ENCODE data around the gene GALT. TPM values are rescaled to one million over a fixed set of nuclear protein-coding genes. Genes with fewer than 3 reads are reported as not detected.
A peak's percentile ranks its signal among the peaks of the same experiment; 100 is the strongest.

GALT gene
- total RNA-seq, result 100 to 1,000 TPM in 2 of 5 donors, 10 to 100 TPM in 3; 28.8 to 148 (median 87.8) TPM
- 10 to 100 TPM; 17.4 to 33.1 (median 20.5) TPM for polyA plus RNA-seq
- long read RNA-seq, donor 1, partial matches to known transcripts, result 0 of 5 reads
- long read RNA-seq, donor 1, other reads (novel, unspliced or antisense), result 0 of 5 reads
- long read RNA-seq, donor 2, transcript GALT-201 (11 exons, 1,768 nt), result major isoform, 5 of 9 reads
- long read RNA-seq, donor 2, partial matches to known transcripts, result 0 of 9 reads
- long read RNA-seq, donor 2, other reads (novel, unspliced or antisense), result 0 of 9 reads
- long read RNA-seq, donor 3, transcript GALT-210 (2 exons, 858 nt), result major isoform, 5 of 5 reads
- long read RNA-seq, donor 3, partial matches to known transcripts, result 0 of 5 reads
- long read RNA-seq, donor 3, other reads (novel, unspliced or antisense), result 0 of 5 reads
- long read RNA-seq, donor 4, result 0 reads
- long read RNA-seq, donor 5, partial matches to known transcripts, result 0 of 5 reads
- long read RNA-seq, donor 5, other reads (novel, unspliced or antisense), result 0 of 5 reads
- long read RNA-seq, donor 6, transcript GALT-210 (2 exons, 858 nt), result minor isoform, 6 of 25 reads
- long read RNA-seq, donor 6, transcript GALT-201 (11 exons, 1,768 nt), result major isoform, 10 of 25 reads
- long read RNA-seq, donor 6, partial matches to known transcripts, result 6 of 25 reads
- long read RNA-seq, donor 6, other reads (novel, unspliced or antisense), result 0 of 25 reads
- long read RNA-seq, donor 7, partial matches to known transcripts, result 0 of 6 reads
- long read RNA-seq, donor 7, other reads (novel, unspliced or antisense), result 0 of 6 reads
- long read RNA-seq, donor 8, transcript GALT-210 (2 exons, 858 nt), result major isoform, 7 of 12 reads
- long read RNA-seq, donor 8, transcript GALT-201 (11 exons, 1,768 nt), result minor isoform, 5 of 12 reads
- long read RNA-seq, donor 8, partial matches to known transcripts, result 0 of 12 reads
- long read RNA-seq, donor 8, other reads (novel, unspliced or antisense), result 0 of 12 reads
- long read RNA-seq, donor 9, transcript GALT-210 (2 exons, 858 nt), result major isoform, 5 of 16 reads
- long read RNA-seq, donor 9, partial matches to known transcripts, result 7 of 16 reads
- long read RNA-seq, donor 9, other reads (novel, unspliced or antisense), result 0 of 16 reads
- long read RNA-seq, donor 10, partial matches to known transcripts, result 0 of 4 reads
- long read RNA-seq, donor 10, other reads (novel, unspliced or antisense), result 0 of 4 reads

DNA sequence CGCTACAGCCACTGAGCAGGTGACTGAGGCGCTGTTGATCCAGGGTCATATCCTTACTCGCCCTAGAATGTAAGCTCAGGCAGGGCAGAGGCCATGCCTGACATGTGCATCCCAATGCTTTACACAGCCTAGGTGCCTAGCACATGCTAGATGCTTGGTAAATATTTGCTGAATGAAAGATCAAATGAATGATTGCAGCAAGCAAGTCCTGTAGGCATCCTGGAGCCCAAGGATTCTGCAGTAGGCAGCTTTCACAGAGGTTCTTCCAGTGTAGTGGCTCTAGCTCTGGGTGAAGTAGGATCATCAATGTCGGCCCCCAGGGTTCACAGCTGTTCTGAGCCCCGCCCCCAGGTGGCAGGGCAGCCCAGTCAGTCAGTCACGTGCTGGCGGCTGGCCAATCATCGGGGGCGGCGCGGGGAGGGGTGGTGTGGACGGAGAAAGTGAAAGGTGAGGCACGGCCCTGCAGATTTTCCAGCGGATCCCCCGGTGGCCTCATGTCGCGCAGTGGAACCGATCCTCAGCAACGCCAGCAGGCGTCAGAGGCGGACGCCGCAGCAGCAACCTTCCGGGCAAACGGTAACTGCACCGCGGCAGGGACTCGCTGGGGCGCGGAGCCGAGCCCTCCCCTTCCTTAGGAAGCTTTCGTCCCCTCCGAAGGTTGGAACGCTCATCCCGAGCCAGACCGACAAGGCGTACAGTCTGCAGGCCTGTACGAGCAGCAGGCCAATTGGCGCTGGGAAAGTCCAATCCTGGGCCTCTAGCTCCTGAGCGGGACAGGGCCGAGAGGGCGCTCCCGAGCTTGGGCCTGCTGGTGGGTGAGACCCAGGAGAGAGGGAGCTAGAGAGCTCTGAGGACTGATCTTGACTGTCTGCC is at the start of gene GALT:
Gene GALT (plus strand): TSS at position 465 of the 873 bp plus-strand sequence. CDS start 30 bp downstream, at position 495.
- H3K4me3 ChIP-seq, result peak within 1 kb of the TSS; percentile 63 to 77 (median 66)
- intact Hi-C loops (cut with DNase I; ENCODE audit: low total_unique reads), result no loop called here
- H3K4me1 ChIP-seq, result peaks cover 25 to 42% (median 33%) of the 10 kb centered on the region in 4 donors
- H3K9me3 ChIP-seq, result no peaks in the 10 kb centered on the region
- TF ChIP-seq, protein P1, sequence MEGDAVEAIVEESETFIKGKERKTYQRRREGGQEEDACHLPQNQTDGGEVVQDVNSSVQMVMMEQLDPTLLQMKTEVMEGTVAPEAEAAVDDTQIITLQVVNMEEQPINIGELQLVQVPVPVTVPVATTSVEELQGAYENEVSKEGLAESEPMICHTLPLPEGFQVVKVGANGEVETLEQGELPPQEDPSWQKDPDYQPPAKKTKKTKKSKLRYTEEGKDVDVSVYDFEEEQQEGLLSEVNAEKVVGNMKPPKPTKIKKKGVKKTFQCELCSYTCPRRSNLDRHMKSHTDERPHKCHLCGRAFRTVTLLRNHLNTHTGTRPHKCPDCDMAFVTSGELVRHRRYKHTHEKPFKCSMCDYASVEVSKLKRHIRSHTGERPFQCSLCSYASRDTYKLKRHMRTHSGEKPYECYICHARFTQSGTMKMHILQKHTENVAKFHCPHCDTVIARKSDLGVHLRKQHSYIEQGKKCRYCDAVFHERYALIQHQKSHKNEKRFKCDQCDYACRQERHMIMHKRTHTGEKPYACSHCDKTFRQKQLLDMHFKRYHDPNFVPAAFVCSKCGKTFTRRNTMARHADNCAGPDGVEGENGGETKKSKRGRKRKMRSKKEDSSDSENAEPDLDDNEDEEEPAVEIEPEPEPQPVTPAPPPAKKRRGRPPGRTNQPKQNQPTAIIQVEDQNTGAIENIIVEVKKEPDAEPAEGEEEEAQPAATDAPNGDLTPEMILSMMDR (IDR thresholded peaks at IDR 0.05), result peak in 4 of 7 experiments; percentile 21 to 40 (median 32)
- peak in 2 of 3 donors; percentile 1 to 62 for TF ChIP-seq POLR2AphosphoS5 (IDR thresholded peaks at IDR 0.05)
- no peak for TF ChIP-seq EP300 (IDR thresholded peaks at IDR 0.05)
- TF ChIP-seq POLR2A (IDR thresholded peaks at IDR 0.05), result no peak
- peaks cover 14 to 25% (median 22%) of the 10 kb centered on the region in 4 donors for H3K36me3 ChIP-seq
- WGBS, 5 donors, result 4 to 5% (median 5%) methylated on average over 35 to 43 of the region's 43 CpGs
- H3K27ac ChIP-seq, result peak within 1 kb of the TSS; percentile 79 to 91 (median 84)
- no peaks in the 10 kb centered on the region for H3K27me3 ChIP-seq
- DNase-seq, result peak; percentile 96 to 97

DNA sequence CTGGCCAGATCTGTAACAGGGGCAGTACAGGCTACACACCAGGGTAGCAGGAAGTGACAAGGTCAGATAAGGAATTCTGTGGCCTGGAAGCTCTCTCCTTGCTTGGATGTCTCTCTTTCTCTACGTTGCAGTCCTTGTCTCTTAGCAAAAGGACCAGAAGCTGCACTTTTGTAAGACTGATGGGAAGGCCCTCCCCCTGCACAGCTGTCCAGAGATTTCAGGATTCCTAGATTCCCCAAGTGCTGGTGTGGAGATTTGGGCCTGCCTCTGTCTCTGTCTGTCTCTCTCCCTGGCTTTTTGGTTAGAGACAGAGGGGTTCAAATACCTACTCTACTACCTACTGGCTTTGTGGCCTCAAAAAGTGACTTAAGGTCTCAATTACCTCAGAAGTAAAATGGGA is 46.9 kb upstream of the GALT start:
- TF ChIP-seq POLR2A (IDR thresholded peaks at IDR 0.05) (no peak), POLR2AphosphoS5 (IDR thresholded peaks at IDR 0.05) (no peak), EP300 (IDR thresholded peaks at IDR 0.05) (no peak)
- TF ChIP-seq, protein P1 (IDR thresholded peaks at IDR 0.05), result no peak
- Histone ChIP-seq H3K27me3 (peaks cover 0 to 20% (median under 1%) of the 10 kb centered on the region in 3 donors), H3K27ac (no peak overlapping the region), H3K4me1 (no peaks in the 10 kb centered on the region), H3K36me3 (no peaks in the 10 kb centered on the region), H3K4me3 (no peak overlapping the region), H3K9me3 (no peaks in the 10 kb centered on the region)
- intact Hi-C loops (cut with DNase I; ENCODE audit: low total_unique reads), result no loop called here
- 21 to 50% (median 38%) methylated on average over 1 of the region's 1 CpG for WGBS, 5 donors
- no peak for DNase-seq

DNA sequence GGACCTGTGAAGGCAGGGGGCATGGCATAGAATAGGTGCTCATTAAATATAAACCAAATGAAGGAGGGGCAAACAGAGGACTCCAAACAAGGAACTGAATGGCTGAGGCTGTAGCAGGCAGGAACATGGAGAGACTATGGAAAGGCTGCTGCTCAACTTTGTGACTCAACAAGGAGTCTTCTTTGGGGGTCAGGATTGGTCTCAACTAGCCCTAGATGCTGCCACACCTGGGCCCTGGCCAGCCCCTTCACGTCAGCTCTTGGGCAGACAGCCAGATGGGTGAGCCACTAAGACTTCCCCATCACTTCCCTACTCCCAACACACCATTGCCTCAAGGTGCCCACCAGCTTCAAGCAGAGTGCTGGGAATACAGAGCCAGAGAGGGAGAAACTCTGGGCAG is 45.6 kb upstream of the GALT start:
- no peak for TF ChIP-seq POLR2A (IDR thresholded peaks at IDR 0.05)
- no peak for TF ChIP-seq EP300 (IDR thresholded peaks at IDR 0.05)
- TF ChIP-seq, protein P1 (IDR thresholded peaks at IDR 0.05), result no peak
- TF ChIP-seq POLR2AphosphoS5 (IDR thresholded peaks at IDR 0.05), result no peak
- Histone ChIP-seq H3K27ac (no peak overlapping the region), H3K4me1 (no peaks in the 10 kb centered on the region), H3K4me3 (no peak overlapping the region), H3K27me3 (peaks cover 0 to 12% (median 0%) of the 10 kb centered on the region in 3 donors), H3K9me3 (no peaks in the 10 kb centered on the region), H3K36me3 (no peaks in the 10 kb centered on the region)
- intact Hi-C loops (cut with DNase I; ENCODE audit: low total_unique reads), result no loop called here
- DNase-seq, result no peak
- WGBS, 5 donors, result 0 to 35% (median 11%) methylated on average over 1 of the region's 1 CpG

Data from stomach (tissue), 19 donors.